ENCODE results near the gene OR10D3.
"Not testable (repeated sequence)": the region's sequence is repeated elsewhere in the genome, so short reads cannot be mapped to it uniquely, and the experiment has no call there.

The OR10D3 gene

GRCh38 chr11:124183068-124183467 lies at the start of gene OR10D3:
TSS of gene OR10D3 (plus strand) at chr11:124183345. CDS start at chr11:124185270, 1,925 bp downstream.
- in situ Hi-C loops (cut with MboI; ENCODE audit: low sequenced_read_pairs), result no loop called here

DNA sequence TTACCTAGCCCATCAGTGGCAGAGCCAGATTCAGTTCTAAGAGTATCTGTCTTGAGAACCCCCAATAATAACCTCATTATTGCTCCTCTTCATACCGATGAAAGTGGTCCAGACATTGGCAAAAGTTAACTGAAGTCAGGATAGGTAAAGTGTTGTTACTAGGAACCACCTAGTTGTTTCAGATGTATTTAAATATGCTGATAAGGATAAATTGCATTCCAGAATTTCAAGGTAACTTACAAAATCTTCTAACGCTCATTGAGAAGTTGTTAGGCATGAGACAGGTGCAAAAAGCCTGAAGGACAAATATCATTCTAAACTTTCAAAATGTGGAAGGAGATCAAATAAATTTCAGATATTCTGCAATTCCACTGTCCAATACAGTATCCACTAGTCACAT lies 40.1 kb upstream of the OR10D3 start:
- in situ Hi-C loops (cut with MboI; ENCODE audit: low sequenced_read_pairs), result no loop called here

DNA sequence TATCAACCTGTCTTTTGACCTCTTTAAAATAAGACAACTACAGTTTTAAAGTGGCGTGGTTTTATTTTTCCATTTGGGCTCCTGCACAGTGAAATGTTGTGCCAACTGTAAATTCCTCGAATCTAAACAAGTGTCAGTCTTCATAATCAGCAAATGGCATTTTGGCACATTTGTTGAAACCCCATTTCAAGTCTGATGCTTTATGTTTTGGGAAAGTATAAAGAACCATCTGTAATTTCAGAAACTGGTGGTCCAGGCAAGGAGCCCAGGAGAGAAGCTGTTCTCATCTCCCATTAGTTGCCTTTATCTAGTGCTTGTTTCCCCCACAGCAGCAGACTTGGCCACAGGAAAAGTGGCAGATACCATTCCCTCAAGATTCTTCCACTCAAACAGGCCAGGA lies 35.2 kb upstream of the OR10D3 start:
- in situ Hi-C loops (cut with MboI; ENCODE audit: low sequenced_read_pairs), result no loop called here

DNA sequence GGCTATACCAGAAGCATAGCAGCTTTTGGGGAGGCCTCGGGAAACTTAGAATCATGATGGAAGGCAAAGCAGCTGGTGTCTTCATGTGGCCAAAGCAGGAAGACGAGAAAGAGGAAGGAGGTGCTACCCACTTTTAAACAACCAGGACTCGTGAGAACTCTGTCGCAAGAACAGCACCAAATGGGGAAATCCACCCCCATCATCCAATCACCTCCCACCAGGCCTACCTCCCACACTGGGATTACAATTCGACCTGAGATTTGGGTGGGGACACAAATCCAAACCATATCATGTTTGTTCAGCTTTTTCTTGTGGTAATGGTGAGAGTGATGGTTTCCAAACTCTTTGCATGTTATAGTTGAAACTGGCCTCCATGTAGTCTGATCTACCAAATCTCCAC lies 32.5 kb upstream of the OR10D3 start:
- in situ Hi-C loops (cut with MboI; ENCODE audit: low sequenced_read_pairs), result no loop called here

DNA sequence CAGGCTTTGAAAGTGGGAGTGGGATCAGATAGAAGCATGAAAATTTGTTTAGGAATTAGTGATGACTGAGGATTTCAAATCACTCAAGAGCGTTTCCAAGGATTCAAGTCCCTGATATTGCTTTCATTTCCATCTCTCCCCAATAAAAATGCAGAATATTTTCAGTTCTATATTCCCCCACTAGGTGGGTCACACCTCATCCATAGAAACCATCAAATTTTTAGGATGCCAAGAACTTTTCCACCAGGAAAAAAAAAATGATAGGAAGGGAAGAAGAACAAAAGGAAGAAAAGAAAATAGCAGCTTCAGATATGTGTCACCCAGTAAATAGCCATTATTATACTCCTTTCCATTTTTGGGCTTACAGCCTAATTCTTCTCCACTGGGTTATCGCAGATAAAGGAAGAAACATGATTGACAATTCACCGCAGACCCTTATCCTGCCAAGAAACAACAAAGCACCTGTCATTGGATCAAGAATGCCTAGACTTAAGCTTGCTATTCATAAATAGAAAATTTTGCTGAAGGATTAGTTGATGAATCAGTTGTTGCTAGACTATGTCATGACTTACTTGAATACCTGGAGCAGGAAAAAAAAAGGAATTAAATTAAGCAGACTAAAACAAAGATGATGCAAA lies 30.3 kb upstream of the OR10D3 start:
- in situ Hi-C loops (cut with MboI; ENCODE audit: low sequenced_read_pairs), result no loop called here

- in situ Hi-C loops (cut with MboI; ENCODE audit: low sequenced_read_pairs), result no loop called here
These were observed 29.3 kb upstream of the OR10D3 start for GRCh38 chr11:124153821-124154220.

- in situ Hi-C loops (cut with MboI; ENCODE audit: low sequenced_read_pairs), result no loop called here
These were observed 23.7 kb upstream of the OR10D3 start for GRCh38 chr11:124159481-124159880.

GRCh38 chr11:124160986-124161385 lies 22.2 kb upstream of the OR10D3 start:
- in situ Hi-C loops (cut with MboI; ENCODE audit: low sequenced_read_pairs), result no loop called here

DNA sequence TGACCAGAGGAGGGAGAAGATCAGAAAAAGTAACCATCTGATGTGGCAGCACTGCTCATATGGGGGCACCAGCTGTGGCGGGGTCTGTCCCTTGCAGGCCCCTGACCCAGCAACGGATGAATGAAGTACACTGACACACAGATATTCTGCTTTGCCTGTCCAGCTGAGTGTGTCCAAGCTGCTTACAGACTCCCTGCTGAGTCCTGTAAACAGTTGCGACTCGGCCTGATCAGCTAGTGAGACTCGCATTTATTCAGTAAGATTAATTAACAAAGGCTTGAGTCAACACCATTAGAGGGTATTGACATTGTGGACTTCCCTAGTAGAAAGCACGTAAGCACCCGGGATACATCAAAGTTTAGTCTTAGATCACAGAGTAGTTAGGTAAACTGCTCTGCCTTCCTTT lies 15.3 kb upstream of the OR10D3 start:
- in situ Hi-C loops (cut with MboI; ENCODE audit: low sequenced_read_pairs), result no loop called here

- in situ Hi-C loops (cut with MboI; ENCODE audit: low sequenced_read_pairs), result no loop called here
These were observed 14.3 kb upstream of the OR10D3 start for GRCh38 chr11:124168796-124169195.

DNA sequence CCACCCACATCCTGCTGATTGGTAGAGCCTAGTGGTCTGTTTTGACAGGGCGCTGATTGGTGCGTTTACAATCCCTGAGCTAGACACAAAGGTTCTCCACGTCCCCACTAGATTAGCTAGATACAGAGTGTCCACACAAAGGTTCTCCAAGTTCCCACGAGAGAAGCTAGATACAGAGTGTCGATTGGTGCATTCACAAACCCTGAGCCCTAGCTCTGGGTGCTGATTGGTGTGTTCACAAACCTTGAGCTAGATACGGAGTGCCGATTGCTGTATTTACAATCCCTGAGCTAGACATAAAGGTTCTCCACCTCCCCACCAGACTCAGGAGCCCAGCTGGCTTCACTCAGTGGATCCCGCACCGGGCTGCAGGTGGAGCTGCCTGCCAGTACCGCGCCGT lies 12.8 kb upstream of the OR10D3 start:
- in situ Hi-C loops (cut with MboI; ENCODE audit: low sequenced_read_pairs), result not testable (repeated sequence)

DNA sequence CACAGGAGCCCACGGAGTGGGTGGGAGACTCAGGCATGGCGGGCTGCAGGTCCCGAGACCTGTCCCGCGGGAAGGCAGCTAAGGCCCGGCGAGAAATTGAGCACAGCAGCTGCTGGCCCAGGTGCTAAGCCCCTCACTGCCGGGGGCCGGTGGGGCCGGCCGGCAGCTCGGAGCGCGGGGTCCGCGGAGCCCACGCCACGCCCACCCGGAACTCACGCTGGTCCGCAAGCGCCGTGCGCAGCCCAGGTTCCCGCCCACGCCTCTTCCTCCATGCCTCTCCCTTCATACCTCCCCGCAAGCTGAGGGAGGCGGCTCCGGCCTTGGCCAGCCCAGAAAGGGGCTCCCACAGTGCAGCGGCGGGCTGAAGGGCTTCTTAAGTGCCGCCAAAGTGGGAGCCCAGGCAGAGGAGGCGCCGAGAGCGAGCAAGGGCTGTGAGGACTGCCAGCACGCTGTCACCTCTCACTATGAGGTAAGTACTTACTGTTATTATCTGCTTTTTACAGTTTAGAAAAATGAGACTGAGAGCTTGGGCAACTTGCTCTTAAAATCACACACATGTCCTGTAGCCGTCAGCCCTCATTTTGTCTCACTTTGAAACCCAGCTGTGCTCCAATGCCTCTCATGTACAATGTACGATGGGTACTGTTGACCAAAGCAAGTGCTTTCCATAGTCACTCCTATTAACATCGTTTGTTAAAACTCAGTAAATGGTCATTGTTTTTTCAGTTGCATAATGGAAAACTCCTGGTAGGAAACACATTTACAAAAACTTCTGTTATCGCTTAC lies 12.2 kb upstream of the OR10D3 start:
- in situ Hi-C loops (cut with MboI; ENCODE audit: low sequenced_read_pairs), result no loop called here

DNA sequence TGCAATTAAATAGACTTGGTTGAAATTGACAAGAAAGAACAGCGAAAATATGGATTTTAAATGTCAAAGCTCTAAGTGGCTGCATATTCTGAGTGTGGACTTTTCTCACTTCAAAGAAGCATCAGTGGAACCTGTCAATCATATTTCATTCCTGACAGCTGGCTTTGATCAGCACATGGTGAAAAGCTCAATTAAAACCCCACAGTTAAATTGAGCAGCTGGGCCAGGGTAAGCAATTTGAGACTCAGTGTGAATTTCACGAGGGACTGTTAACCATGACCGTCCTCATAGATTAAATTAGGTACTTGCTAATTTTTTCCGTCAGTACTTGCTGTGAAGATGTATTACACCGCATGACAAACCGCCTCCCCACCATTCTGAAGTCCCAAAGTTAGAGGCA lies 11.0 kb upstream of the OR10D3 start:
- in situ Hi-C loops (cut with MboI; ENCODE audit: low sequenced_read_pairs), result no loop called here

- in situ Hi-C loops (cut with MboI; ENCODE audit: low sequenced_read_pairs), result no loop called here
These were observed 10.5 kb upstream of the OR10D3 start for GRCh38 chr11:124172599-124172998.

- in situ Hi-C loops (cut with MboI; ENCODE audit: low sequenced_read_pairs), result no loop called here
These were observed 9.1 kb upstream of the OR10D3 start for GRCh38 chr11:124174001-124174583.

- in situ Hi-C loops (cut with MboI; ENCODE audit: low sequenced_read_pairs), result no loop called here
These were observed 6.0 kb upstream of the OR10D3 start for GRCh38 chr11:124176925-124177715.

GRCh38 chr11:124179310-124179709 lies 3.8 kb upstream of the OR10D3 start:
- in situ Hi-C loops (cut with MboI; ENCODE audit: low sequenced_read_pairs), result no loop called here

DNA sequence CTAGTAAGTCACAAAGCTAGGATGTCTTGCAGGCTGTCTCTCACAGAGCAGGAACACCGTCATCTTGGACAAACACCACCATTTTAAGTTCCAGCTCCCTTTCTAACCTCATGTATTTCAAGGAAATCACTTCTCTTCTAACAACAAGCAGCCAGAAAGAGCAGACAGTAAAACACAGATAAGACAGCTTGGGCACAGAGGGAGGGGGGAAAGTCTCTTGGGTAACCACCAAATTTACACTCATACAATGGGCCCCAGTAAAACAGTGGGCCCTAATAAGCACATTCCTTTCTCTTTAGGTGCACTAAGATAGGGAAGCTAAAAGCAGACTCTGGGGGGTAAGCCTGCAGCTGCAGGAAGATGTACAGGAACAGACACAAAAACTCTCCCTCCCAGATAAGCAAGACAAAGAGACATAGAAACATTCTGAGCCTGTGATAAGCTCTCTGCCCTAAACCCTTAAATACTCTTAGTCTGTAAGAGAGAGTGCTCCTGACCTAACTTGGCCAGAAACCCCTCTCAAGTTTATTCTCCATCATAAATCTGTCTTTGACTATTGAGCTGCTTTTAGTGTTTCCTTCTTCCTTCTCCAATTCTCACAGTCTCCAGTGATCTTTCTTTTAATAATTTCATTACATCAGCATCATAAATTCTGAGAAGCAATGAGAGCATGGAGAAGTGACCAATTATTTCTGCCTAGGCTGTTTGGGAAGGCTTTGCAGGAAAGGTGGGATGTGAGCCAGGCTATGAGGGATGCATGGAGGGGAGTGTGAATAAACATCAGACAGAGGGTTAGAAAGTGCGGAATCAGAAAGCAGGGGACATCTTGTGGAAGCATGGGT lies 7.4 kb downstream of the OR10D3 start:
- in situ Hi-C loops (cut with MboI; ENCODE audit: low sequenced_read_pairs), result no loop called here

- in situ Hi-C loops (cut with MboI; ENCODE audit: low sequenced_read_pairs), result no loop called here
These were observed 10.3 kb downstream of the OR10D3 start for GRCh38 chr11:124193221-124194010.
